SH-SY5Y (cell line): Measurements from ENCODE around the gene PSMA7.

Experiments used
- GATA2 ChIP-seq: IDR thresholded peaks from 2 replicates; pipeline ENCODE4 v1.6.1; 2011; ENCODE audit warnings: mild to moderate bottlenecking, low read depth, low read length
- GATA3 ChIP-seq: IDR thresholded peaks from 2 replicates; pipeline ENCODE4 v1.6.1; 2011; ENCODE audit warnings: low read depth, mild to moderate bottlenecking, low read length, moderate library complexity

DNA sequence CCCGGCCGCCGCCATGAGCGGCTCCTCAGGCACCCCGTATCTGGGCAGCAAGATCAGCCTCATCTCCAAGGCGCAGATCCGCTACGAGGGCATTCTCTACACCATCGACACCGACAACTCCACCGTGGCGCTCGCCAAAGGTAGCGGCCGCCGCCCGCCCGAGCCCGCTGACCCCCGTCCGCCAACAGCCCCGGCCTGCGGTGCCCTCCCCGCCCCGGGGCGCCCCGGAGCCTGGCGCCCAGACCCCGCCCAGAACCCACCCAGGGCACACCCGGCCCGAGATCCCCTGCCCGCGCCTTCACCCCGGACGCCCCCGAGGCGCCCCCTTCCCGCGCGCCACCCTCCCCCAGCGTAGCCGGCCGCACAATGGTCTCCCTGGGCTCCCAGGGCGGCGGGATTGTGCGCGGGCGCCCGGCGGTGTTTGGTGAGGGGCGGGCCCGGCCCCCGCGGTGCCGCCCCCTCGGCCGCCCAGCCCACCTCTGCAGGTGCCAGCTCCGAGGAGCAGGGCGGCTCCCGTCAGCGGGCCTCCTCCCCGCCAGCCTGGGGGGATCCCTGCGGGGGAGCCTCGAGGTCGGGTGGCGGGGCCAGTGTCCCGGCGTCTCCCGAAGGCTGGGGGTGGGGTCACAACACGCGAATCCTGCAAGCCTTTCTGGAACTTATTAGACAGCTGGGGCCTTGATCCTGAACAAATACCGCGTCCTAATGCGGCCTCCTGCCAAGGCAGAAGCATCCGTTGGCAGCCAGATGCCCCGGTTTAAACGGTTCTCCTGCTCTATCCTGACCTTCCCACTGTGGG, 20.3 kb downstream of the PSMA7 start:
- TF ChIP-seq GATA3 (no peak), GATA2 (no peak; the same call in 1 of the 2 replicates)
